Bronchial epithelial cell (primary cell): ENCODE measurements around the gene MGAT4A. TPM values are rescaled to one million over a fixed set of nuclear protein-coding genes. Genes with fewer than 3 reads are reported as not detected.

Source experiments
- DNase-seq: peaks from one replicate; pipeline ENCODE4 v3.0.0-alpha.2; 2010; ENCODE audit warnings: low read depth
- FAIRE-seq: peaks from 2 replicates; lab custom pipeline; 2011; peaks lifted over from hg19 to GRCh38; lab: Jason Lieb, UNC
- H3K27me3 ChIP-seq: 2 replicates; pipeline ENCODE4 v1.5.1; 2011; ENCODE audit warnings: low read length; ENCODE audit not compliant: control insufficient read depth, insufficient read depth
- H3K36me3 ChIP-seq: 2 replicates; pipeline ENCODE4 v1.5.1; 2011; ENCODE audit warnings: low read length; ENCODE audit not compliant: control insufficient read depth, insufficient read depth
- H3K4me3 ChIP-seq: 2 replicates; pipeline ENCODE4 v1.5.1; 2011; ENCODE audit warnings: mild to moderate bottlenecking, low read depth, low read length, control low read depth
- total RNA-seq: library from RNA; depleted of rRNA; stranded (reverse); fragments of >200 nt; gene quantifications from 2 replicates; pipeline ENCODE4 v1.2.1, GENCODE V29; 2014
- TF ChIP-seq, protein P1 (sequence below): IDR thresholded peaks from 2 replicates; pipeline ENCODE4 v1.5.1; 2011; ENCODE audit warnings: mild to moderate bottlenecking, moderate library complexity, low read length, control low read depth, inconsistent platforms; ENCODE audit not compliant: insufficient read depth, severe bottlenecking

MGAT4A gene
- total RNA-seq, 1 donor from 2014 or later, result 3.9 TPM

GRCh38 chr2:98578231-98578630 is 152.7 kb downstream of the MGAT4A start:
- DNase-seq (no peak), FAIRE-seq (no peak)

GRCh38 chr2:98577313-98577712 is 153.6 kb downstream of the MGAT4A start:
- H3K27me3 ChIP-seq, result no peaks in the 10 kb centered on the region
- TF ChIP-seq, protein P1, sequence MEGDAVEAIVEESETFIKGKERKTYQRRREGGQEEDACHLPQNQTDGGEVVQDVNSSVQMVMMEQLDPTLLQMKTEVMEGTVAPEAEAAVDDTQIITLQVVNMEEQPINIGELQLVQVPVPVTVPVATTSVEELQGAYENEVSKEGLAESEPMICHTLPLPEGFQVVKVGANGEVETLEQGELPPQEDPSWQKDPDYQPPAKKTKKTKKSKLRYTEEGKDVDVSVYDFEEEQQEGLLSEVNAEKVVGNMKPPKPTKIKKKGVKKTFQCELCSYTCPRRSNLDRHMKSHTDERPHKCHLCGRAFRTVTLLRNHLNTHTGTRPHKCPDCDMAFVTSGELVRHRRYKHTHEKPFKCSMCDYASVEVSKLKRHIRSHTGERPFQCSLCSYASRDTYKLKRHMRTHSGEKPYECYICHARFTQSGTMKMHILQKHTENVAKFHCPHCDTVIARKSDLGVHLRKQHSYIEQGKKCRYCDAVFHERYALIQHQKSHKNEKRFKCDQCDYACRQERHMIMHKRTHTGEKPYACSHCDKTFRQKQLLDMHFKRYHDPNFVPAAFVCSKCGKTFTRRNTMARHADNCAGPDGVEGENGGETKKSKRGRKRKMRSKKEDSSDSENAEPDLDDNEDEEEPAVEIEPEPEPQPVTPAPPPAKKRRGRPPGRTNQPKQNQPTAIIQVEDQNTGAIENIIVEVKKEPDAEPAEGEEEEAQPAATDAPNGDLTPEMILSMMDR, result peak; percentile 21
- peaks cover 3% of the 10 kb centered on the region for H3K36me3 ChIP-seq
- no peak overlapping the region for H3K4me3 ChIP-seq
- FAIRE-seq, result peak; percentile 68
- DNase-seq, result no peak

More at GRCh38 chr2:98578231-98578630, 152.7 kb downstream of the MGAT4A start:
- Histone ChIP-seq H3K27me3 (no peaks in the 10 kb centered on the region), H3K36me3 (peaks cover 3% of the 10 kb centered on the region), H3K4me3 (no peak overlapping the region)
- TF ChIP-seq, protein P1, result no peak

DNA sequence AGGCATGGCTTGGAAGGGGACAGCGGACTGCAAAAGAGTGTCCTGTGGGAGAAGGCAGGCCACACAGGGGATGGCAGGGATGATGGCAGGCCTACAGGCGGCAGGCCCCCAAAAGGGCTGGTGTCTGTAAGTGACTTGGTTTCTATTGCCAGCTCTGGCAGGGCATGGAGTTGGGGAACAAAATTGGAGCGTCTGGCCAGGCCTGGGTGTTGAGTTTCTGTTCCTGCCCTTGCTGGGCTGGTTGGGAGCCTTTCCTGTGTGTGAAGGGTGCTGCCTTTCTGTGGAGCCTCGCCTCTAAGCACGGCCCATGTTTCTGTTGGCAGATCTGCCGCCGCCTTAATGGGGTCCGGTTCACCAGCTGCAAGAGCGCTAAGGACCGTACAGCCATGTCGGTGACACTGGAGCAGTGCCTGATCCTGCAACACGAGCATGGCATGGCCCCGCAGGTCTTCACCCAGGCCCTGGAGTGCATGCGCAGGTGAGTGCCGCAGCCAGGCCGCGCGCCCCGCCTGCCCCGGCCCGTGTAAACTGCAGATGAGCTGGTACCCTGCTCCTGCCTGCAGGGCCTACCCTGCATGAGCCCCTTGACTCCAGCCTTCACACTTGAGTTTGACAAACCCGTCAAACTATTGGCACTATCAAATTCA is 154.1 kb downstream of the MGAT4A start:
- TF ChIP-seq, protein P1, result no peak
- Histone ChIP-seq H3K27me3 (no peaks in the 10 kb centered on the region), H3K36me3 (peaks cover 3% of the 10 kb centered on the region), H3K4me3 (no peak overlapping the region)
- DNase-seq (no peak), FAIRE-seq (no peak)

GRCh38 chr2:98573426-98573825 is 157.5 kb downstream of the MGAT4A start:
- DNase-seq (no peak), FAIRE-seq (no peak)
- Histone ChIP-seq H3K27me3 (no peaks in the 10 kb centered on the region), H3K36me3 (peaks cover 5% of the 10 kb centered on the region), H3K4me3 (no peak overlapping the region)
- TF ChIP-seq, protein P1, result no peak

DNA sequence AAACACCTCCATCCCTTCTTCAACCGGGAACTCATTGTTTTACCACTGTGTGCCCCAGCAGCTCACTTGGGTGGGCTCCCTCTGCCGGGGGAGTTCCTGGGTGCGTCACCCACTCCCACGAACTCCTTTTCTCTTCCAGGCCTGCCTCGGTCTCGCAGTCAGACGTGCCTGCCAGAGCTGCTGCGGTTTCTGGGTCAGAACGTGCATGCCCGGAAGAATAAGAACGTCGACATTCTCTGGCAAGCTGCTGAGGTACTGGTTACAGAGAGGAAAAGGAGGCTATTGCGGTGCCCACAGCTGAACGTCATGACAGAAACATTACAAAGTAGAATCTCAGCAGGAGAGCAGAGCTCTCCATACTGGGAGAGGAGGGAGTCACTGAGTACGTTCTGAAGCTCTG is 158.3 kb downstream of the MGAT4A start:
- TF ChIP-seq, protein P1, result no peak
- DNase-seq (no peak), FAIRE-seq (no peak)
- Histone ChIP-seq H3K4me3 (no peak overlapping the region), H3K36me3 (peaks cover 5% of the 10 kb centered on the region), H3K27me3 (no peaks in the 10 kb centered on the region)

DNA sequence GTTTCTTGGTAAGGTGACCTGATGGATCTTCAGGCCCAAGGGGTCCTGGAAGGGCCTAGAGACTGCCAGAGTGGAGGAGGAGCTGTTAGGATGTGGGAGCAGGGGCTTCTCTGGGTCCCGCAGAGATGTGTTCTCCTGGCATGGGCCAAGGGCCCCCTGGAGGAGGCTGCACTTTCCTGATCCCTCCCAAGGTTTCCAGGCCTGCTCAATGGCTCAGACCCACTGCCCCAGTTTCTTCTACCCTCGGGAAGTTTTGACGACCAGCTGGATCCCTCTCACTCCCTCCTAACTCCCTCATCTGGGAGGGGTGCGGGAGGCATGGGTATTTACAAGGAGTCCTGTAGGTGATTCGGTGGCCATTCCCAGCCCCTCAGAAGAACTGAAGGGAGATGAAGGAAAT is 158.7 kb downstream of the MGAT4A start:
- FAIRE-seq, result no peak
- TF ChIP-seq, protein P1, result no peak
- H3K4me3 ChIP-seq, result no peak overlapping the region
- no peaks in the 10 kb centered on the region for H3K27me3 ChIP-seq
- H3K36me3 ChIP-seq, result peaks cover 5% of the 10 kb centered on the region
- no peak for DNase-seq
